Lower leg skin (tissue), 4 donors: ENCODE data around the gene MARS1. TPM values are rescaled to one million over a fixed set of nuclear protein-coding genes. Genes with fewer than 3 reads are reported as not detected.
A peak's percentile ranks its signal among the peaks of the same experiment; 100 is the strongest.

Experiments
- DNase-seq, 2 donors: peaks; one replicate each; pipeline ENCODE4 v3.0.0-alpha.2; 2019; ENCODE audit warnings: low spot score in 2 of 2
- H3K4me3 ChIP-seq: fragments of 200-600 bp; sonication (generic); 2 replicates; pipeline ENCODE4 v1.5.1; 2017; ENCODE audit warnings: mild to moderate bottlenecking, low read depth; ENCODE audit not compliant: poor library complexity, severe bottlenecking
- POLR2A ChIP-seq, 2 donors: fragments of 450-650 bp; IDR thresholded peaks; one replicate each; pipeline ENCODE4 v1.6.1; 2016 to 2017; ENCODE audit warnings: antibody characterized with exemption in 2 of 2, mild to moderate bottlenecking in 1 of 2, moderate library complexity in 1 of 2
- WGBS, 2 donors: methylation state at CpG; one replicate each; pipeline ENCODE4 v1.1.5; 2018; 5-methylcytosine and 5-hydroxymethylcytosine counted together
- intact Hi-C: fragments of 100-400 bp; cut with DNase I; formaldehyde crosslinking; loops from one replicate; pipeline ENCODE4 v1.15.0; 2023; ENCODE audit warnings: low total_unique reads
- total RNA-seq, 4 donors: library from RNA; depleted of rRNA; stranded (reverse); fragments of >200 nt; gene quantifications; one replicate each; pipeline ENCODE4 v1.1.0, GENCODE V29; 2016
- TF ChIP-seq, protein P1 (sequence below), 3 donors: fragments of 450-650 bp; IDR thresholded peaks; one replicate each; pipeline ENCODE4 v1.5.1; 2016; ENCODE audit warnings: antibody characterized with exemption in 3 of 3, mild to moderate bottlenecking in 3 of 3, moderate library complexity in 2 of 3

MARS1 gene
- total RNA-seq, 4 donors from 2014 or later: 37.7 to 386 (median 51.4) TPM

DNA sequence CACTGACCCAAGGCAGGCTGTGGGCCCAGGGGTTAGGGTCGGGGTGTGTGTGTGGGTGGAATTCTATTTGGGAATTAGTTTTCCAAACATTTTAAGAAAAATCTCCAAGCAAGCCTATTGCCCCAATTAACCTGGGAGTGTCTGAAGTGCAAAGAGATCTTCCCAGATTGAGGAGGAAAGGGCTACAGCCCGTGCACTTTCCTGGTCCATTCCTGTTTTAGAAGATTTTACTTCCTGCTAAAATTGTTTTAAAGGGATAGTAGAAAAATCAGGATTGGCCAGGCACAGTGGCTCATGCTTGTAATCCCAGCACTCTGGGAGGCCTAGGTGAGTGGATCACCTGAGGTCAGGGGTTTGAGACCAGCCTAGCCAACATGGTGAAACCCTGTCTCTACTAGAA is 53.8 kb downstream of the MARS1 start:
- H3K4me3 ChIP-seq: no peak overlapping the region
- 80 to 81% methylated on average over 2 of the region's 2 CpGs for WGBS, 2 donors
- TF ChIP-seq, protein P1, sequence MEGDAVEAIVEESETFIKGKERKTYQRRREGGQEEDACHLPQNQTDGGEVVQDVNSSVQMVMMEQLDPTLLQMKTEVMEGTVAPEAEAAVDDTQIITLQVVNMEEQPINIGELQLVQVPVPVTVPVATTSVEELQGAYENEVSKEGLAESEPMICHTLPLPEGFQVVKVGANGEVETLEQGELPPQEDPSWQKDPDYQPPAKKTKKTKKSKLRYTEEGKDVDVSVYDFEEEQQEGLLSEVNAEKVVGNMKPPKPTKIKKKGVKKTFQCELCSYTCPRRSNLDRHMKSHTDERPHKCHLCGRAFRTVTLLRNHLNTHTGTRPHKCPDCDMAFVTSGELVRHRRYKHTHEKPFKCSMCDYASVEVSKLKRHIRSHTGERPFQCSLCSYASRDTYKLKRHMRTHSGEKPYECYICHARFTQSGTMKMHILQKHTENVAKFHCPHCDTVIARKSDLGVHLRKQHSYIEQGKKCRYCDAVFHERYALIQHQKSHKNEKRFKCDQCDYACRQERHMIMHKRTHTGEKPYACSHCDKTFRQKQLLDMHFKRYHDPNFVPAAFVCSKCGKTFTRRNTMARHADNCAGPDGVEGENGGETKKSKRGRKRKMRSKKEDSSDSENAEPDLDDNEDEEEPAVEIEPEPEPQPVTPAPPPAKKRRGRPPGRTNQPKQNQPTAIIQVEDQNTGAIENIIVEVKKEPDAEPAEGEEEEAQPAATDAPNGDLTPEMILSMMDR (IDR thresholded peaks at IDR 0.05): no peak
- no peak for TF ChIP-seq POLR2A (IDR thresholded peaks at IDR 0.05)
- DNase-seq: peak in 1 of 2 donors; percentile 50
- intact Hi-C loops: no loop called here

DNA sequence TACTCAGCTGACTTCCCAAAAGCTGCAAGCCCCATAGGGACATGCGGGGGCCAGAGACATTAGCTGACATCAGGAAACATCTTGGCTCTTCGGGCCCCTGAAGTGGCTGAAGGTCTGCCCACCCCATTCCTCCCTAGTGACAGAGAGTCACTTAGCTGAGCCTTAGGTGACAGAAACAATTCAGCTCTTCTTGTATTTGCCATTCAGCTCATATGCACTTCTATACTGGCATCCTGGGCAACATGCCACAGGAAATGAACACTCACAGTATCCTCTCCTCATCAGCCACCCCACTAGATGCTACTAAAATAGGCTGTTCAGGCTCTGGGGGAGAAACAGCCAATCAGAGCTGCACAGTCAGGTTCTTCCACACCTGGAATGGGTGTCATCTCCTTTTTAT is 55.7 kb downstream of the MARS1 start:
- TF ChIP-seq POLR2A (IDR thresholded peaks at IDR 0.05): no peak
- TF ChIP-seq, protein P1 (IDR thresholded peaks at IDR 0.05): no peak
- DNase-seq: no peak
- intact Hi-C loops: no loop called here
- no peak overlapping the region for H3K4me3 ChIP-seq
- 78 to 79% methylated on average over 2 of the region's 2 CpGs for WGBS, 2 donors

DNA sequence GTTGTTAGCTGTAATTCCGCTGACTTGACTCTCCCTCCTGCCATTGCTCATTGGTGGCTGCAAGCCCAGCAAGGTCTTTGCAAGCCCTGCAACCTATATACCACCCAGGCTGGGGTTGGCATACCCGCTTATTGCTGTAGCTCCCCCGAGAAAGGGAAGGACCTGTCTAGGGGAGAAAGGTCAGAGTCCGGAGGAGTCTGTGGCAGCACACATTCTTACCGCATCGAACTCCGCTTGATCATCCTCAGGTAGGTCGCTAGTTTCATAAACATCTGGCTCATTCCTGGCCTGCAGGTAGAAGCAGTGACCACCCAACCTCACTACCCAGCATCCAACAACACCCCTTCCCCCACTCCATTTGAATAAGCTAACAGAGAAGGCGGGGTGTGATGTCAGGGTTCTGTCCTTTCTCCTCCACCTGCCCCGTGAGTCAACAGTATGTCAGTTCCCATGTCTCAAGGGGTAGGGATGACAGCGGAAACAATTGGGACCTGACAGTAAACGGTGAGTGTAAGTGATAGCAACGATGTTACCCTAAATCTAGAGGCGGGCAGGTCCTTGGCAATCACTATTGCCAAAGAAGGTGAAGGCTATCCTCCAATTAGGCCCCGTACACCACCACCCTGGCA is 58.1 kb downstream of the MARS1 start:
- no peak for TF ChIP-seq POLR2A (IDR thresholded peaks at IDR 0.05)
- TF ChIP-seq, protein P1 (IDR thresholded peaks at IDR 0.05): no peak
- intact Hi-C loops: no loop called here
- peak overlapping the region; percentile 81 for H3K4me3 ChIP-seq
- DNase-seq: no peak
- WGBS, 2 donors: 62 to 65% methylated on average over 14 to 15 of the region's 15 CpGs

DNA sequence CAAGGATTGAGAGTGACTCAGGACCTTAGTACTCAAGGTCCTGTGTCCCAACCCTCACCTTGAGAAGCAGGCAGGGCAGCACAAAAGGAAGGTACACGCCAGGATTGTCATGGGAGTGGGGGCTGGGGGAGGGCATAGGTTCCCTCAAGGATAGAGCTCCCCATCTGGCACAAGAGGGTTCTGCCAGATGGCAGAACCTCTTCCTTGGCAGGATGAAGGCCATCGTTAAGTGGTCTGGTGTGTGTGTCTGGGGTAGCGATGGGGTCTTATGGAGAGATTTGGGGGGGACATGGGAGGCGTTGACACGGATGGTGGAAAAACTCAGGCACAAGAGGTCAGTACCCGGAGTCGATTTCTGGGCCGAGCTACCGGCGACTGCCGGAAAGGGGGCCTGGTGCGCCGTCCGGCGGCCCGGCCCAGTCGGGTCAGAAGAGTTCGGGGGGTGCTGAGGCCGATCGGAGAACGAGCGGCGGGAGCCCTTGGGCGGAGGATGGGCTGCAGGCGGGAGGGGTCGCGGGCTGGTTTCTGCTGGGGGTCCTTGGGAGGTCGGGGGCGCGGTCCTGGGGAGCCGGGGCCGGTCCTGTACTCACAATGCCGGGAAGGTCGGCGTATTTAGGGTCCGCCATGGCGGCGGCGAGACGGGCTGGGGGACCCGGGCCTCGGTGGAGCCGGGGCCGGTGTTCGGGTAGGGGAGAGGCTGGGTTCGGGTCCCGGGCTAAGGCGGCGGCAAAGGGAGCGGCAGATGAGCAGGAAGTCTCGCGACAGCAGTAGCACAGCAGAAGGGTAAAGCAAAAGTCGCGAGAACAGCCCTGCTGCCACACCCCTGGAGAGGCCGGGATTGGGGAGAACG is 58.8 kb downstream of the MARS1 start, which contains the start of gene DCTN2:
TSS of gene DCTN2 (minus strand) at position 755 of the 850 bp plus-strand sequence. CDS start at position 626, 129 bp downstream.
- 1% methylated on average over 53 to 54 of the region's 56 CpGs for WGBS, 2 donors
- TF ChIP-seq, protein P1 (IDR thresholded peaks at IDR 0.05): no peak
- no peak for TF ChIP-seq POLR2A (IDR thresholded peaks at IDR 0.05)
- intact Hi-C loops: no loop called here
- DNase-seq: peak; percentile 97 to 99
- H3K4me3 ChIP-seq: peak within 1 kb of the TSS; percentile 81

DNA sequence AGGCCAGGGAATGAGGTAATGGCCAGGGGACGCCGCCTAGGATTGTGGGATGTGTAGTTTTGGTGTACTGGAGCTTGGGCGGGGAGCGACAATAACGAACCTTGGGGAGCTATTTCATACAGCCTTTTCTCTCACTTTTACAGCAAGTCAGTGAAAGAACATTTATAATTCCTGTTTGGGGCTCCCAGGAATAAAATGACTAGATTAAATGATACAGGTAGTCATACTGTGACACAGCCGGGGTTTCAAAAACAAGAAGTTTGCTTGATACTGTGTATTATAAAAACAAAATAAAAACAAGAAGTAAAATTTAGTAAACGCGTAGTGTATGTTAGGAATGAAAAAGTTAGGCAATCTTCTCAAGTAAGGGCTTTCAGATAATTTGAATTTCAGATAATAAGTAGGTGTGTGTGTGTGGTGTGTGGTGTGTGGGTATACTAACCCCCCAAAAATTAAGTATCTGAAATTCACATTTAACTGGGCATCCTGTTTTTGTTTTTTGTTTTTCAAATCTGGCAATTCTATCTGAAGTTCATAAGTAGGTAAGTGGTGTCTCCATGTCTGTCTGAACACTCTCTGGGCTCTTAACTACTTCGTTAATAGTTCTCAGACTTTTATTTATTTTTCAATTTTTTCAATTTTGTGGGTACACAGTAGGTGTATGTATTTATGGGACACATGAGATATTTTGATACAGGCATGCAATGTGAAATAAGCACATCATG is 59.6 kb downstream of the MARS1 start:
- H3K4me3 ChIP-seq: no peak overlapping the region
- no peak for DNase-seq
- intact Hi-C loops: no loop called here
- TF ChIP-seq POLR2A (IDR thresholded peaks at IDR 0.05): no peak
- TF ChIP-seq, protein P1 (IDR thresholded peaks at IDR 0.05): no peak
- WGBS, 2 donors: 21 to 23% methylated on average over 9 of the region's 9 CpGs
